HEK293 (cell line): ENCODE measurements around the gene NCK1.

Experiments
- CTCF ChIA-PET: fragments of 350-600 bp; formaldehyde crosslinking; extraction: SDS; loops from one replicate; lab custom pipeline; 2021; ENCODE audit warnings: antibody characterized with exemption; lab: Yijun Ruan, JAX
- POLR2A ChIA-PET: fragments of 300-600 bp; formaldehyde crosslinking; extraction: SDS; loops from one replicate; lab custom pipeline; 2020; ENCODE audit warnings: antibody characterized with exemption, inconsistent platforms; lab: Yijun Ruan, JAX
- H3K27ac ChIP-seq: fragments of 200-500 bp; sonication (Bioruptor generic); 2 replicates; pipeline ENCODE4 v1.5.1; 2014; ENCODE audit warnings: low read depth, low read length, control low read depth, inconsistent platforms; ENCODE audit errors: extremely low read depth
- H3K36me3 ChIP-seq, 2 experiments: fragments of 200-500 bp in 1 of 2; sonication (Bioruptor generic) in 1 of 2; 1 replicate in 1 of 2; 2 replicates in 1 of 2; pipeline ENCODE4 v1.5.1; 2014 to 2017; ENCODE audit warnings: inconsistent platforms in 2 of 2, low read length in 2 of 2; ENCODE audit not compliant: control insufficient read depth in 2 of 2, insufficient read depth in 1 of 2
- H3K4me1 ChIP-seq: fragments of 200-500 bp; sonication (Bioruptor generic); 2 replicates; pipeline ENCODE4 v1.5.1; 2014; ENCODE audit warnings: mild to moderate bottlenecking, low read length, inconsistent platforms; ENCODE audit not compliant: control insufficient read depth, insufficient read depth
- H3K4me3 ChIP-seq: 2 replicates; pipeline ENCODE4 v1.5.1; 2011; ENCODE audit warnings: low read depth, mild to moderate bottlenecking, control low read depth, low read length, moderate library complexity
- H3K9me3 ChIP-seq: fragments of 200-500 bp; sonication (Bioruptor generic); 2 replicates; pipeline ENCODE4 v1.5.1; 2014; ENCODE audit warnings: low read depth, low read length, inconsistent platforms; ENCODE audit not compliant: control insufficient read depth, insufficient read depth
- GLIS1 ChIP-seq: fragments of 450-650 bp; formaldehyde crosslinking; IDR thresholded peaks from 2 replicates; pipeline ENCODE4 v1.5.1; 2016; ENCODE audit warnings: missing biosample characterization, missing genetic modification characterization
- GLIS2 ChIP-seq: fragments of 450-650 bp; formaldehyde crosslinking; IDR thresholded peaks from 2 replicates; pipeline ENCODE4 v1.5.1; 2016; ENCODE audit warnings: missing biosample characterization, missing genetic modification characterization
- KLF1 ChIP-seq: fragments of 450-650 bp; formaldehyde crosslinking; IDR thresholded peaks from 2 replicates; pipeline ENCODE4 v1.5.1; 2016; ENCODE audit warnings: missing biosample characterization, missing genetic modification characterization
- KLF8 ChIP-seq: fragments of 450-650 bp; formaldehyde crosslinking; IDR thresholded peaks from 2 replicates; pipeline ENCODE4 v1.5.1; 2016; ENCODE audit warnings: missing biosample characterization, missing genetic modification characterization
- SP2 ChIP-seq: fragments of 450-650 bp; formaldehyde crosslinking; IDR thresholded peaks from 2 replicates; pipeline ENCODE4 v1.5.1; 2016; ENCODE audit warnings: missing biosample characterization, missing genetic modification characterization
- SP3 ChIP-seq: fragments of 450-650 bp; formaldehyde crosslinking; IDR thresholded peaks from 2 replicates; pipeline ENCODE4 v1.5.1; 2016; ENCODE audit warnings: missing biosample characterization, missing genetic modification characterization
- TRIM28 ChIP-seq: IDR thresholded peaks from 2 replicates; pipeline ENCODE4 v1.6.1; 2011; ENCODE audit warnings: low read length, control low read depth, borderline replicate concordance
- WT1 ChIP-seq: fragments of 450-650 bp; formaldehyde crosslinking; IDR thresholded peaks from 2 replicates; pipeline ENCODE4 v1.5.1; 2016; ENCODE audit warnings: missing biosample characterization, missing genetic modification characterization
- ZBTB17 ChIP-seq: fragments of 450-650 bp; formaldehyde crosslinking; IDR thresholded peaks from 2 replicates; pipeline ENCODE4 v1.5.1; 2016; ENCODE audit warnings: missing biosample characterization, missing genetic modification characterization
- ZBTB48 ChIP-seq: fragments of 450-650 bp; formaldehyde crosslinking; IDR thresholded peaks from 2 replicates; pipeline ENCODE4 v1.5.1; 2016; ENCODE audit warnings: missing biosample characterization, missing genetic modification characterization
- ZFP3 ChIP-seq: fragments of 450-650 bp; formaldehyde crosslinking; IDR thresholded peaks from 2 replicates; pipeline ENCODE4 v1.5.1; 2016; ENCODE audit warnings: low read depth, missing biosample characterization, missing genetic modification characterization
- ZIC2 ChIP-seq: fragments of 450-650 bp; formaldehyde crosslinking; IDR thresholded peaks from 2 replicates; pipeline ENCODE4 v1.5.1; 2016; ENCODE audit warnings: missing biosample characterization, missing genetic modification characterization
- ZNF2 ChIP-seq: fragments of 450-650 bp; formaldehyde crosslinking; IDR thresholded peaks from 2 replicates; pipeline ENCODE4 v1.5.1; 2016; ENCODE audit warnings: missing biosample characterization, missing genetic modification characterization
- ZNF335 ChIP-seq: fragments of 450-650 bp; formaldehyde crosslinking; conservative IDR thresholded peaks from 2 replicates; pipeline ENCODE4 v1.5.1; 2016; ENCODE audit warnings: missing biosample characterization, missing genetic modification characterization
- ZNF366 ChIP-seq: fragments of 450-650 bp; formaldehyde crosslinking; conservative IDR thresholded peaks from 2 replicates; pipeline ENCODE4 v1.5.1; 2016; ENCODE audit warnings: missing biosample characterization, missing genetic modification characterization
- ZNF398 ChIP-seq: fragments of 450-650 bp; formaldehyde crosslinking; IDR thresholded peaks from 2 replicates; pipeline ENCODE4 v1.5.1; 2017; ENCODE audit warnings: missing biosample characterization, missing genetic modification characterization
- ZNF518A ChIP-seq: fragments of 450-650 bp; formaldehyde crosslinking; conservative IDR thresholded peaks from 2 replicates; pipeline ENCODE4 v1.5.1; 2016; ENCODE audit warnings: low read depth, missing biosample characterization, missing genetic modification characterization
- ZNF654 ChIP-seq: fragments of 450-650 bp; formaldehyde crosslinking; IDR thresholded peaks from 2 replicates; pipeline ENCODE4 v1.5.1; 2016; ENCODE audit warnings: low read depth, missing biosample characterization, missing genetic modification characterization
- ZNF76 ChIP-seq: fragments of 450-650 bp; formaldehyde crosslinking; IDR thresholded peaks from 2 replicates; pipeline ENCODE4; 2016; ENCODE audit warnings: low read depth, missing biosample characterization, missing genetic modification characterization, borderline replicate concordance
- ZNF768 ChIP-seq: fragments of 450-650 bp; formaldehyde crosslinking; IDR thresholded peaks from 2 replicates; pipeline ENCODE4 v1.5.1; 2018; ENCODE audit warnings: missing biosample characterization, mild to moderate bottlenecking, missing genetic modification characterization
- ZNF792 ChIP-seq: fragments of 450-650 bp; formaldehyde crosslinking; IDR thresholded peaks from 2 replicates; pipeline ENCODE4 v1.5.1; 2016; ENCODE audit warnings: missing biosample characterization, missing genetic modification characterization
- ZNF830 ChIP-seq: fragments of 450-650 bp; IDR thresholded peaks from 2 replicates; pipeline ENCODE4 v1.5.0; 2018; ENCODE audit warnings: missing biosample characterization, missing genetic modification characterization, low read depth, mild to moderate bottlenecking, moderate library complexity
- ZXDB ChIP-seq: fragments of 450-650 bp; formaldehyde crosslinking; IDR thresholded peaks from 2 replicates; pipeline ENCODE4 v1.5.1; 2016; ENCODE audit warnings: missing biosample characterization, missing genetic modification characterization
- TF ChIP-seq, protein P1 (sequence below): fragments of 450-650 bp; formaldehyde crosslinking; IDR thresholded peaks from 2 replicates; pipeline ENCODE4 v1.5.1; 2016; ENCODE audit warnings: missing biosample characterization, missing genetic modification characterization

Gene NCK1

DNA sequence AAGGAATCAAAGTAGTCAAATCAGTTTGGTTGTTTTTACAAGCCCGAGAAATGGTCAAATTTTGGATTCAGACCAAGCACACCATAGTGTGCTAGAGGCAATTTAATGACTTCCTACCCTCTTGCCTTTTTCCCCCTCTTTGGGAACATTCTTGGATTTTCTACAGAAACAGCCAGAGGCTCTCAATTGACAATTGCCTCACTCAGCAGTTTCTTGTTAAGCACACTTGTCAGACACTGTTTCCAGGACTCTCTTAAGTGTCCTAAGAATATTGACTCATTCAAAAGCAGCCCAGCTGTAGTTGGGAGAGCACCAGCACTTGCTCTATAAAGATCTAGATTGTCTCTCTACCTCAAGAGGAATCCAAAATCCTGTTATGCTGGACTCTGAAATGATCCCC is 44.6 kb upstream of the NCK1 start (continued):
- TF ChIP-seq ZNF398 (tag by site-specific recombination) (peak; percentile 63), ZNF768 (tag by site-specific recombination) (no peak)

DNA sequence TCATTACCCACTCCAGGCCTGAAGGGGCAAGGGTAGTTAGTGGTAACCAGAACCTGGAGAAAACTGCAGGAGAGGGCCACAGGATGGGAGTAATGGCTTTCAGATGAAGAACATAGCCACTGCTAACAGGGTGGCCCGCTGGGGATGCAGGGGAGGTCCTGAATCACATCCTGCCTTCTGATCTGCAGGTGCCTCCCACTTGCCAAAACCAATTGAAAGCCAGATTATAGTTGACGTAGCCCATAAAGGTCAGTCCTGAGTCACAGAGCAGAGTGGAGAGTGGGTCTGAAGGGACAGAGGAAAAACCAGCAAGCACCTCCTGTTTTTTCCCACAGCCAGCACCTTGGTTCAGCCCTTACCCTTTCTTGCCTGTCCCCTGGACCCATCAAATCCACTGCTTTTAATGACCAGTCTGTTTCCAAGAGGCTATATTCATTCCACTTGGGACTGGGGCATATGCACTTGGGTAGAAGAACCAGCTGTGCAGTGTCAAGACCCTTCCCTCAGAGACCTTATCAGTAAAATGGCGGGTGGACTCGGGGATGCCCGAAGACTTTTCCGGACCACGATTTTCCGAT is 43.7 kb upstream of the NCK1 start:
- peak overlapping the region; percentile 61 for H3K4me3 ChIP-seq
- no peaks in the 10 kb centered on the region for H3K9me3 ChIP-seq
- CTCF ChIA-PET: no interaction called here
- TF ChIP-seq GLIS1 (tag by site-specific recombination): peak; percentile 72
- TF ChIP-seq GLIS2 (tag by site-specific recombination): peak; percentile 58; the same call in 1 of the 2 replicates
- TF ChIP-seq WT1: peak; percentile 79
- TF ChIP-seq ZBTB48 (tag by site-specific recombination): 0 out of 2 replicates have a peak, but pooled peaks have one; percentile 39
- TF ChIP-seq ZXDB (tag by site-specific recombination): peak; percentile 53
- no peak for TF ChIP-seq ZNF792 (tag by site-specific recombination)
- no peak for TF ChIP-seq ZNF830 (tag by site-specific recombination)
- TF ChIP-seq ZNF518A (tag by site-specific recombination): 0 out of 2 replicates have a peak, but pooled peaks have one; percentile 6
- TF ChIP-seq ZNF76 (tag by site-specific recombination): peak; percentile 40; the same call in 1 of the 2 replicates
- peak; percentile 26 for TF ChIP-seq ZNF654
- 0 out of 2 replicates have a peak, but pooled peaks have one; percentile 5 for TF ChIP-seq KLF8 (tag by site-specific recombination)
- 0 out of 2 replicates have a peak, but pooled peaks have one; percentile 19 for TF ChIP-seq ZNF2 (tag by site-specific recombination)
- peak; percentile 33; the same call in 1 of the 2 replicates for TF ChIP-seq SP3
- no peak for TF ChIP-seq ZNF335 (tag by site-specific recombination)
- peak; percentile 73 for TF ChIP-seq ZIC2
- peak; percentile 46; the same call in 1 of the 2 replicates for TF ChIP-seq ZNF366 (tag by site-specific recombination)
- TF ChIP-seq, protein P1, sequence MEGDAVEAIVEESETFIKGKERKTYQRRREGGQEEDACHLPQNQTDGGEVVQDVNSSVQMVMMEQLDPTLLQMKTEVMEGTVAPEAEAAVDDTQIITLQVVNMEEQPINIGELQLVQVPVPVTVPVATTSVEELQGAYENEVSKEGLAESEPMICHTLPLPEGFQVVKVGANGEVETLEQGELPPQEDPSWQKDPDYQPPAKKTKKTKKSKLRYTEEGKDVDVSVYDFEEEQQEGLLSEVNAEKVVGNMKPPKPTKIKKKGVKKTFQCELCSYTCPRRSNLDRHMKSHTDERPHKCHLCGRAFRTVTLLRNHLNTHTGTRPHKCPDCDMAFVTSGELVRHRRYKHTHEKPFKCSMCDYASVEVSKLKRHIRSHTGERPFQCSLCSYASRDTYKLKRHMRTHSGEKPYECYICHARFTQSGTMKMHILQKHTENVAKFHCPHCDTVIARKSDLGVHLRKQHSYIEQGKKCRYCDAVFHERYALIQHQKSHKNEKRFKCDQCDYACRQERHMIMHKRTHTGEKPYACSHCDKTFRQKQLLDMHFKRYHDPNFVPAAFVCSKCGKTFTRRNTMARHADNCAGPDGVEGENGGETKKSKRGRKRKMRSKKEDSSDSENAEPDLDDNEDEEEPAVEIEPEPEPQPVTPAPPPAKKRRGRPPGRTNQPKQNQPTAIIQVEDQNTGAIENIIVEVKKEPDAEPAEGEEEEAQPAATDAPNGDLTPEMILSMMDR (tag by site-specific recombination): 0 out of 2 replicates have a peak, but pooled peaks have one; percentile 9
- TF ChIP-seq TRIM28: 0 out of 2 replicates have a peak, but pooled peaks have one; percentile 15
- TF ChIP-seq SP2 (tag by site-specific recombination): peak; percentile 68
- TF ChIP-seq ZBTB17 (tag by site-specific recombination): peak; percentile 53; the same call in 1 of the 2 replicates
- no peak for TF ChIP-seq ZFP3 (tag by site-specific recombination)
- TF ChIP-seq KLF1 (tag by site-specific recombination): no peak
- peaks cover 5% of the 10 kb centered on the region; the same call in 1 of the 2 replicates for H3K4me1 ChIP-seq
- H3K36me3 ChIP-seq: no peaks in the 10 kb centered on the region
- POLR2A ChIA-PET: interaction anchor here (1.3 kb wide), 1 partner anchor 66 kb away, joined by 5 read pairs; the partner anchor contains the start of gene STAG1
- peak overlapping the region; percentile 78; the same call in 1 of the 2 replicates for H3K27ac ChIP-seq
